GM18502 (cell line): ENCODE data around the gene GLG1.
A peak's percentile ranks its signal among the peaks of the same experiment; 100 is the strongest.
"Not testable (repeated sequence)": the region's sequence is repeated elsewhere in the genome, so short reads cannot be mapped to it uniquely, and the experiment has no call there.

Experiments
- ATAC-seq: cut with Tn5 transposase; IDR thresholded peaks from one replicate; pipeline ENCODE4 v1.9.1; 2021; ENCODE audit warnings: mild to moderate bottlenecking; ENCODE audit not compliant: unreplicated experiment, poor library complexity

Gene GLG1

DNA sequence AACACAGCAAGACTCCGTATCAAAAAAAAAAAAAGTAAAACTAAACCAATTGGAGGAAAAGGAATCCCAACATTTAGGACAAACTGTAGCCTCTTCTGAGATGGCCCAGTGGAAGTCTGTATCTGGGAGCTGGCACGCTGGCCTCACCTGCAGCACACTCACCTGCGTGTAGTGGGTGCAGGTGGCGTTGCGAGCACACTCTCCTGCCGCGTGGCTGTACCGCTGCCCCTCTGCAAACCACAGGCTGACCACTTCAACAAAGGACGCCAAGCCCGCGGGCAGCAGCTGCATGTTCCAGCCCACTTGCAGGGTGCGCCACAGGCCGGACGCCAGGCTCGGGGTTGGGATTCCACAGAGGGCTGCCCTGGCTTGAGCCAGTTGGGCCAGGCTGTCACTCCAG, 189.0 kb downstream of the GLG1 start:
- not testable (repeated sequence) for ATAC-seq

DNA sequence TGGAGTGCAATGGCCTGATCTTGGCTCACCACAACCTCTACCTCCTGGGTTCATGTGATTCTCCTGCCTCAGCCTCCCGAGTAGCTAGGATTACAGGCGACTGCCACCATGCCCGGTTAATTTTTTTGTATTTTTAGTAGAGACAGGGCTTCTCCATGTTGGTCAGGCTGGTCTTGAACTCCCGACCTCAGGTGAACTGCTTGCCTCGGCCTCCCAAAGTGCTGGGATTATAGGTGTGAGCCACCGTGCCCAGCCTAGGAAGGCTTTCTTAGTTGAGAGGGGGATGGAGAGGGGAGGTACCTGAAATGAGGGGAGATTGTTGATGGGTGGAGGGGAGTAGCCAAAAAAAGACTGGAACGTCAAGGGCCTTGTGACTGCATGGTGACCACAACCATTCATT, 193.0 kb downstream of the GLG1 start:
- not testable (repeated sequence) for ATAC-seq

- not testable (repeated sequence) for ATAC-seq
Measured at GRCh38 chr16:74413485-74413884, 193.4 kb downstream of the GLG1 start.

- ATAC-seq, result not testable (repeated sequence)
Measured at GRCh38 chr16:74412775-74413390, 194.0 kb downstream of the GLG1 start.

DNA sequence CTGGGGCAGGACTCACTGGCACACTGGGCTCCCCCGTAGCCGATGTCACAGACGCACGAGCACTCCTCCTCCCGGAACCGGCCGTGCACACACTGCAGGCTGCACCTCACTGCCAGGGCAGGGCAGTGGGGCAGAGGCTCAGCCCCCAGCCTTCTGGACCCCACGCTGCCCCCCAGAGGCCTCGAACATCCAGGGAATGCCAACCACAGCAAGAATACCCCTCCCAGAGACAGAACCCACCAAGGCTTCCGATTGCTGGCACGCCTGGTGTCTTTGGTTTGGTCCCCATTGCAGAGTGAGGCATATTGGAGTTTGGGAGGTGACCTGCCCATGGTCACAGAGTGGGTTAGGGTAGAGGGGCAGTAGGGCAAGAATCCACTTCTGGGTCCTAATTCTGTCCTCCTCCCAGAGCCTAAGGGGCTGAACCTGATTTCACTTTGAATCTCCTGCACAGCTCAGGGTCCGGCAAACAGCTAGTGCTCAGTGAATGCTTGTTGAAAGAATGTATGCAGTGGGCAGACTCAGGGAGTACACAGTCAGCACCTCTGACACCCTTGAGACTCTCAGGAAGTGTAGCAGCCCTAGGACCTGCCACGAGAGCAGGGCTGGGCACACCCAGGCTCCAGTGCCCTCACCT, 194.7 kb downstream of the GLG1 start:
- not testable (repeated sequence) for ATAC-seq

- not testable (repeated sequence) for ATAC-seq
Measured at GRCh38 chr16:74410981-74411380, 195.9 kb downstream of the GLG1 start.

DNA sequence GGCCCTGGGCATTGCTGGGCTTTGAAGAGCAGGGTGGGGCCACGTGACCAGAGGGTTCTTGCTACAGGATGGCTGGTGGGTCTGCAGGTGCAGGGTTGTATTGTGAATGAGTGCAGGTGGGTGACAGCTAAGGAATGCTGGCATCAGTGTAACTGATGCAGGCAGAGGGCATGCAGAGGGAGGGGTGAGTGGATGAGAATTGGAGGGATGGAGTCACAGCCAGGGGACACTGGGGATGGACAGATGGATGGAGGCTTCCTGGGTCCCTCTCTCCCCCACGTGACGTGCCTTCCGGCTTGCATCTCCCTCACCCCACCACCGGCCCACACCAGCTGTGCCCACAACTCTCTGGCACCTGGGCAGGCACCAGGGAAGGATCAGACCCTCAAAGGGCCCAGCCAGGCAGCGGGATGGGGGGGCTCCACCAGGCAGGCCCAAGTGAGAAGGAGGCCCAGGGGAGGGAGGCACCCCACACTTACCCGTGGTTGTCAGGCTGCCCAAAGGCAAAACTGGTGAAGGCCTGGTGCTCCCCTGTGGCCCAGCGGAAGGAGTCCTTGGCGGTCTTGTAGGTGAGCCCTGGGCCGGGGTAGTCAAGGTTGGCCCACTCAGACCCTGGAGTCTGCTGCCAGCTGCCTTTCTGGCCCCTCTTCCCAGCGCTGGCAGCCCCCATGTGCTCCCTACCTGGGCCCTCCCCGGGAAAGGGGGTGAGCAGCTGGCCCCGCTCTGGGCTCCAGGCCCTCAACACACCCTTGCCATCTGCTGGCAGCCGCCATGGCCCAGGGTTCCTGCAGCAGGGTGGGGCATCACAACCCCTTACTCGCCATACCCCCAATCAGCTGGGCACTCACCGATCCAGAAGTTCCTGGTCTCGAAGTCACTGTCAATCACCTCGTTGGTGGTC, 196.6 kb downstream of the GLG1 start:
- ATAC-seq, result not testable (repeated sequence)

- not testable (repeated sequence) for ATAC-seq
Measured at GRCh38 chr16:74409185-74409981, 197.5 kb downstream of the GLG1 start.

DNA sequence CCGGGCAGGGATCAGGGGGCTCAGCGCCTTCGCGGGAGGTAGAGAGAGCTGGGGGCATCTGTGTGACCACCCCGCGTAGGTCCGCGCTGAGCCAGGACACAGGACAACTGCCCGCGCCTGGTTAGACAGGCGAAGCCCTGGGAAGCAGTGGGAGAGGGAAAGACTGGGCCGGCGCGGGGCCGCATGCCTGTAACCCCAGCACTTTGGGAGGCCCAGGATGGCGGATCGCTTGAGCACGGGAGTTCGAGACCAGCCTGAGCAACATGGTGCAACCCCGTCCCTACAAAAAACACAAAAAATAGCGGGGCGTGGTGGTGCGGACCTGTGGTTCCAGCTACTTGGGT, 199.6 kb downstream of the GLG1 start:
- ATAC-seq, result peak; percentile 10

DNA sequence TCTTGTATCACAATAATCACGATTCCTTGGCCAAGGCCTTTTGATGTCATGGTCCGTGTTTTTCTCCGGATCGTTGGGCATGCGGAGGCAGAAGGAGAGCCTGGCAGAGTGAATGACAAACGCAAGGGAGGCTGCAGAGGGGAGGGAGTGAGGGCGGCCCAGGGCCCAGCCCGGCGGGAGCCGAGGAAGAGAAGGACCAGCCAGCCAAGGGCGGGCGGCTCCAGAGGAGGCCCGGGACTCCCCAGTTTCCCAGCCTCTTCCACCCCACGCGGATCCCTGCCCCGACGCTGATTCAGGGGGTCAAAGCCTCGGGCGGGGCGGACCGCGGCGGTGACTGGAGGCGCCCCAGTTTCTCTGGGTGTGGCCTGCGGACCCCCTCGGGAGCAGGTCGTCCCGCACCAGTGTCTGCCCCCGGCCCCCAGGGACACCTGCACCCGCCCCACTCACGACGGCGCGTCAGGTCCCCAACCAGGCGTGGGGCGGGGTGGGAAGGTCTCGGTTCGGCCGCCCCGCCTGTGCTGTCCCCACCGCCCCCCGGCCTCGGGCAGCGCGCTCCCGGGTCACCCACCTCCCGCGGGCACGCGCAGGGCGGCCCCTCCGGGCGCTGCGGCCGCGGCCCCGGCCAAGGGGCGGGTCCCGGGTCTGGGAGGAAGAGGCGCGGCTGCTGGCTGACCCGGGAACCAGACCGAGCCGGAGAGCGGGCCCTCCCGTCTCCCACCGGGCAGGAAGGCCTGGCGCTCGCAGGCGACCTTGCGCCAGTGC, 200.1 kb downstream of the GLG1 start:
- ATAC-seq, result peak; percentile 53

- not testable (repeated sequence) for ATAC-seq
Measured at GRCh38 chr16:74404148-74404933, 202.6 kb downstream of the GLG1 start.

DNA sequence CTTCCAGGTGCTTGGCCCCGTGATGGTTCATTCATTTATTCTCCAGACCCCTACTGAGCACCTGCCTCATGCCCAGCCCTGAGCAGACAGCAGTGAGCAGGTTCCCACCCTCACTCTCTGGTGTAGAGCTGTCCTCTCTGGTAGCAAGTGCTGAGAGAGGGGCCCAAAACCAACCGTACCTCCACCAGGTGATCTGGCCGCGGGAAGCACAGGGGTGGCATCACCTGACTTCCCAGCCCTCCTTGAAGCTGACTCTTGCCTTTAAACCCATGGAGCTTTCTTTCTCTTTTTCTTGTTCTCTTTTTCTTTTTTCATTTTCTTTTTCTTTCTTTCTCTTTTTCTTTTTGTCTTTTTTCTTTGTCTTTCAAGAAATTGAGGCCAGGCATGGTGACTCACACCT, 206.7 kb downstream of the GLG1 start:
- ATAC-seq, result not testable (repeated sequence)

GRCh38 chr16:74398212-74398895, 208.6 kb downstream of the GLG1 start:
- not testable (repeated sequence) for ATAC-seq
